WTC11 (cell line): Measurements from ENCODE around the gene ROMO1. TPM values are rescaled to one million over a fixed set of nuclear protein-coding genes. Genes with fewer than 3 reads are reported as not detected.

Experiments used
- ATAC-seq: fragments of 200-7000 bp; cut with Tn5 transposase; 2 replicates; pipeline ENCODE4 v1.10.0; 2021; ENCODE audit warnings: mild to moderate bottlenecking, moderate library complexity
- CTCF ChIA-PET: fragments of 300-600 bp; sonication (Branson Sonifier 250); formaldehyde crosslinking; loops from one replicate; lab custom pipeline; 2021; ENCODE audit warnings: antibody characterized with exemption; lab: Charles Lee
- POLR2A ChIA-PET: fragments of 350-600 bp; sonication (Branson Sonifier 250); formaldehyde crosslinking; loops from one replicate; lab custom pipeline; 2021; ENCODE audit warnings: antibody characterized with exemption; lab: Charles Lee
- DNase-seq: peaks from one replicate; pipeline ENCODE4 v3.0.0; 2021; ENCODE audit warnings: low spot score
- H3K27ac Mint-ChIP-seq: 2 replicates; pipeline ENCODE4 v1.8.0; 2021; ENCODE audit warnings: mixed read lengths
- H3K27me3 Mint-ChIP-seq: 2 replicates; pipeline ENCODE4 v1.8.0; 2021; ENCODE audit warnings: low read depth, mild to moderate bottlenecking, moderate library complexity, mixed read lengths
- H3K36me3 Mint-ChIP-seq: 2 replicates; pipeline ENCODE4 v1.8.0; 2021; ENCODE audit warnings: mixed read lengths
- H3K4me1 Mint-ChIP-seq: 2 replicates; pipeline ENCODE4 v1.8.0; 2022; ENCODE audit warnings: mixed read lengths
- H3K4me3 Mint-ChIP-seq: 2 replicates; pipeline ENCODE4 v1.8.0; 2021; ENCODE audit warnings: mild to moderate bottlenecking, moderate library complexity, mixed read lengths
- H3K9me3 Mint-ChIP-seq: 2 replicates; pipeline ENCODE4 v1.8.0; 2021; ENCODE audit warnings: mixed read lengths
- AR ChIP-seq: fragments of 250-450 bp; sonication (Bioruptor Pico); IDR thresholded peaks from 2 replicates; pipeline ENCODE4 v1.9.0; 2021; ENCODE audit warnings: mild to moderate bottlenecking
- CDX4 ChIP-seq: fragments of 250-450 bp; sonication (Bioruptor Pico); IDR thresholded peaks from 2 replicates; pipeline ENCODE4 v1.9.0; 2021; ENCODE audit warnings: moderate library complexity, mild to moderate bottlenecking, inconsistent platforms, borderline replicate concordance
- CREM ChIP-seq: sonication (generic); formaldehyde crosslinking; IDR thresholded peaks from 2 replicates; pipeline ENCODE4 v1.8.1; 2022; ENCODE audit warnings: mild to moderate bottlenecking, missing genetic modification reagents, moderate library complexity
- GABPB1 ChIP-seq: sonication (generic); formaldehyde crosslinking; IDR thresholded peaks from 2 replicates; pipeline ENCODE4 v1.8.1; 2023; ENCODE audit warnings: mild to moderate bottlenecking, missing genetic modification reagents
- MXD4 ChIP-seq: fragments of 250-450 bp; sonication (Bioruptor Pico); IDR thresholded peaks from 2 replicates; pipeline ENCODE4 v1.8.0; 2021; ENCODE audit warnings: mild to moderate bottlenecking, moderate library complexity, borderline replicate concordance
- PRDM15 ChIP-seq: sonication (generic); formaldehyde crosslinking; IDR thresholded peaks from 2 replicates; pipeline ENCODE4 v1.8.0; 2022; ENCODE audit warnings: missing genetic modification reagents
- PREB ChIP-seq: sonication (generic); formaldehyde crosslinking; IDR thresholded peaks from 2 replicates; pipeline ENCODE4 v1.8.1; 2022; ENCODE audit warnings: mild to moderate bottlenecking, missing genetic modification reagents, moderate library complexity, borderline replicate concordance
- SMAD4 ChIP-seq: sonication (generic); formaldehyde crosslinking; IDR thresholded peaks from 2 replicates; pipeline ENCODE4 v1.8.0; 2022; ENCODE audit warnings: mild to moderate bottlenecking, missing genetic modification reagents
- SOX15 ChIP-seq: fragments of 250-450 bp; sonication (Bioruptor Pico); IDR thresholded peaks from 2 replicates; pipeline ENCODE4 v1.9.0; 2021; ENCODE audit warnings: mild to moderate bottlenecking
- TCF7 ChIP-seq: sonication (generic); formaldehyde crosslinking; IDR thresholded peaks from 2 replicates; pipeline ENCODE4 v1.8.0; 2022; ENCODE audit warnings: mild to moderate bottlenecking, low read depth, missing genetic modification reagents, moderate library complexity
- USF2 ChIP-seq: sonication (generic); formaldehyde crosslinking; IDR thresholded peaks from 2 replicates; pipeline ENCODE4 v1.8.1; 2023; ENCODE audit warnings: mild to moderate bottlenecking, missing genetic modification reagents, moderate library complexity
- ZMAT4 ChIP-seq: fragments of 250-450 bp; sonication (Bioruptor Pico); IDR thresholded peaks from 2 replicates; pipeline ENCODE4 v1.9.0; 2021; ENCODE audit warnings: mild to moderate bottlenecking
- total RNA-seq: library from RNA; stranded (reverse); gene quantifications from 3 replicates; pipeline ENCODE4 v1.2.3, GENCODE V29; 2021

The ROMO1 gene
- total RNA-seq, 1 experiment from 2014 or later, result 213 TPM

GRCh38 chr20:35724321-35725230 lies 25.4 kb downstream of the ROMO1 start:
- ATAC-seq, result no peak
- H3K4me1 Mint-ChIP-seq, result 0 out of 2 replicates have a peak, but pooled peaks cover 4% of the 10 kb centered on the region
- ChIA-PET POLR2A (interaction anchor here (0.6 to 0.8 kb wide), 2 partner anchors 16 to 17 kb away, joined by 3 to 4 read pairs; no protein-coding TSS in a partner anchor), CTCF (no interaction called here)
- no peak for TF ChIP-seq CDX4 (CRISPR knock-in tag)
- no peak for TF ChIP-seq USF2 (CRISPR knock-in tag)
- no peak for TF ChIP-seq SMAD4 (CRISPR knock-in tag)
- TF ChIP-seq SOX15 (CRISPR knock-in tag), result no peak
- TF ChIP-seq CREM (CRISPR knock-in tag), result no peak
- TF ChIP-seq PREB (CRISPR knock-in tag), result no peak
- no peak for TF ChIP-seq PRDM15 (CRISPR knock-in tag)
- no peak for TF ChIP-seq TCF7 (CRISPR knock-in tag)
- no peak for TF ChIP-seq MXD4
- no peak for TF ChIP-seq AR
- TF ChIP-seq GABPB1, result no peak
- no peak for TF ChIP-seq ZMAT4 (CRISPR knock-in tag)
- 0 out of 2 replicates have a peak overlapping the region, but pooled peaks have one; percentile 17 for H3K27ac Mint-ChIP-seq
- H3K27me3 Mint-ChIP-seq, result no peaks in the 10 kb centered on the region
- peaks cover 84% of the 10 kb centered on the region for H3K36me3 Mint-ChIP-seq
- H3K9me3 Mint-ChIP-seq, result no peaks in the 10 kb centered on the region
- no peak for DNase-seq
- H3K4me3 Mint-ChIP-seq, result no peak overlapping the region
